Endothelial cell of umbilical vein (primary cell): ENCODE results near the gene MYOD1. TPM values are rescaled to one million over a fixed set of nuclear protein-coding genes. Genes with fewer than 3 reads are reported as not detected.

Experiments
- BruUV-seq: library from RNA; stranded (reverse); fragments of 400-500 nt; replicated peaks from 2 replicates; lab custom pipeline; 2021; lab: Mats Ljungman, UMichigan
- CTCF ChIA-PET: fragments of 300-600, 350-600 bp; sonication (Branson Sonifier 250); formaldehyde crosslinking; loops from one replicate; lab custom pipeline; 2021; ENCODE audit warnings: antibody characterized with exemption, inconsistent platforms; lab: Charles Lee
- POLR2A ChIA-PET: fragments of 300-600, 350-600 bp; sonication (Branson Sonifier 250); formaldehyde crosslinking; loops from one replicate; lab custom pipeline; 2021; ENCODE audit warnings: antibody characterized with exemption, inconsistent platforms; lab: Charles Lee
- DNase-seq: peaks from one replicate; pipeline ENCODE4 v3.0.0-alpha.2; 2011; ENCODE audit warnings: low read depth, low spot score
- FAIRE-seq: peaks from 2 replicates; lab custom pipeline; 2011; peaks lifted over from hg19 to GRCh38; lab: Jason Lieb, UNC
- H2AFZ ChIP-seq: 2 replicates; pipeline ENCODE4 v1.6.0; 2012; ENCODE audit warnings: low read depth, low read length, control low read depth, inconsistent platforms
- H3K27ac ChIP-seq: 2 replicates; pipeline ENCODE4 v1.5.1; 2011; ENCODE audit warnings: low read depth, mild to moderate bottlenecking, control low read depth, low read length, moderate library complexity; ENCODE audit not compliant: insufficient read depth
- H3K27me3 ChIP-seq, 2 experiments: 2 replicates each; pipeline versions ENCODE4 v1.6.0 to v1.6.1; 2011; ENCODE audit warnings: low read length in 2 of 2, mixed read lengths in 1 of 2; ENCODE audit not compliant: control insufficient read depth in 2 of 2, insufficient read depth in 2 of 2
- H3K36me3 ChIP-seq, 2 experiments: 2 replicates in 1 of 2; 3 replicates in 1 of 2; pipeline ENCODE4 v1.5.1; 2011; ENCODE audit warnings: low read length in 2 of 2, mild to moderate bottlenecking in 1 of 2, moderate library complexity in 1 of 2; ENCODE audit not compliant: control insufficient read depth in 2 of 2, insufficient read depth in 2 of 2; ENCODE audit errors: extremely low read depth in 1 of 2
- H3K4me1 ChIP-seq: 3 replicates; pipeline ENCODE4 v1.5.1; 2011; ENCODE audit warnings: mild to moderate bottlenecking, low read length; ENCODE audit not compliant: control insufficient read depth, insufficient read depth; ENCODE audit errors: extremely low read depth
- H3K4me2 ChIP-seq: 2 replicates; pipeline ENCODE4 v1.6.1; 2011; ENCODE audit warnings: low read length, control low read depth, mixed read lengths; ENCODE audit not compliant: insufficient read depth
- H3K4me3 ChIP-seq, 3 experiments: fragments of 200-600 bp in 1 of 3; sonication (generic), shearing (Covaris generic) in 1 of 3; replicated peaks in 1 of 3; 2 replicates each; pipeline ENCODE4 v1.5.1; 2011 to 2016; ENCODE audit warnings: control low read depth in 3 of 3, low read length in 3 of 3, mild to moderate bottlenecking in 2 of 3, inconsistent platforms in 1 of 3, low read depth in 1 of 3, moderate library complexity in 1 of 3; ENCODE audit not compliant: insufficient read depth in 1 of 3
- H3K79me2 ChIP-seq: 2 replicates; pipeline ENCODE4 v1.6.0; 2012; ENCODE audit warnings: low read length, inconsistent platforms; ENCODE audit not compliant: control insufficient read depth, insufficient read depth
- H3K9ac ChIP-seq: replicated peaks from 2 replicates; pipeline ENCODE3; 2011; ENCODE audit warnings: low read length, control low read depth; ENCODE audit not compliant: insufficient read depth; ENCODE audit errors: extremely low read depth
- H3K9me1 ChIP-seq: replicated peaks from 3 replicates; pipeline ENCODE4 v1.6.0; 2011; ENCODE audit warnings: mild to moderate bottlenecking, low read length; ENCODE audit not compliant: control insufficient read depth, insufficient read depth; ENCODE audit errors: extremely low read depth
- H3K9me3 ChIP-seq: replicated peaks from 2 replicates; pipeline ENCODE4 v1.5.1; 2012; ENCODE audit warnings: low read length, inconsistent platforms; ENCODE audit not compliant: control insufficient read depth, insufficient read depth
- H4K20me1 ChIP-seq: replicated peaks from 2 replicates; pipeline ENCODE3; 2011; ENCODE audit warnings: mild to moderate bottlenecking, low read length; ENCODE audit not compliant: control insufficient read depth, insufficient read depth; ENCODE audit errors: extremely low read depth
- EZH2 ChIP-seq: IDR thresholded peaks from 2 replicates; pipeline ENCODE4 v1.6.1; 2012; ENCODE audit warnings: borderline replicate concordance, low read depth, mild to moderate bottlenecking, moderate library complexity, low read length, inconsistent platforms; ENCODE audit not compliant: severe bottlenecking
- FOS ChIP-seq: IDR thresholded peaks from 2 replicates; pipeline ENCODE4 v1.6.1; 2011; ENCODE audit warnings: mild to moderate bottlenecking, low read length, moderate library complexity, borderline replicate concordance; ENCODE audit not compliant: insufficient read depth
- GATA2 ChIP-seq: IDR thresholded peaks from 2 replicates; pipeline ENCODE4 v1.7.0; 2011; ENCODE audit warnings: low read depth, mild to moderate bottlenecking, moderate library complexity, mixed read lengths, low read length; ENCODE audit not compliant: insufficient read length, insufficient read depth
- JUN ChIP-seq: IDR thresholded peaks from 2 replicates; pipeline ENCODE4 v1.6.1; 2011; ENCODE audit warnings: borderline replicate concordance, low read depth; ENCODE audit not compliant: insufficient read length, insufficient read depth
- MAX ChIP-seq: IDR thresholded peaks from 2 replicates; pipeline ENCODE4 v1.6.1; 2011; ENCODE audit not compliant: insufficient read depth, insufficient read length
- MYC ChIP-seq: IDR thresholded peaks from one replicate; pipeline ENCODE4 v1.6.1; 2011; ENCODE audit warnings: mild to moderate bottlenecking, low read depth, low read length
- dilution Hi-C: fragments of 300-500 bp; cut with MboI; formaldehyde crosslinking; loops from one replicate; pipeline ENCODE4 v1.15.0; 2019; ENCODE audit warnings: low sequenced_read_pairs; ENCODE audit not compliant: extremely low pct_ligation_motif_present
- intact Hi-C: fragments of 100-400 bp; cut with micrococcal nuclease; formaldehyde crosslinking; loops from one replicate; pipeline ENCODE4 v1.10.0; 2022
- polyA plus RNA-seq, 4 experiments: library from polyadenylated mRNA; depleted of rRNA in 3 of 4; stranded (reverse) in 3 of 4; unstranded in 1 of 4; fragments of >200 nt; gene quantifications; 2 replicates each; pipeline versions ENCODE4 v1.2.1 to v1.2.3, GENCODE V29; 2011 to 2012; ENCODE audit warnings: missing spikeins in 1 of 4
- total RNA-seq: library from RNA; stranded (reverse); gene quantifications from 2 replicates; pipeline ENCODE4 v1.2.3, GENCODE V29; 2021
- TF ChIP-seq, protein P1 (sequence below), 2 donors: IDR thresholded peaks; 1 replicate in 1 of 2; 2 replicates in 1 of 2; pipeline ENCODE4 v1.5.1; 2011; ENCODE audit warnings: low read length in 2 of 2, mild to moderate bottlenecking in 2 of 2, moderate library complexity in 2 of 2, control low read depth in 1 of 2, inconsistent platforms in 1 of 2, low read depth in 1 of 2; ENCODE audit not compliant: insufficient read depth in 1 of 2; ENCODE audit errors: extremely low read depth in 1 of 2

The MYOD1 gene
- total and polyA plus RNA-seq, 2 donors (not counting 3 experiments of a cell fraction or from before 2014, with no cell fraction given): not detected

DNA sequence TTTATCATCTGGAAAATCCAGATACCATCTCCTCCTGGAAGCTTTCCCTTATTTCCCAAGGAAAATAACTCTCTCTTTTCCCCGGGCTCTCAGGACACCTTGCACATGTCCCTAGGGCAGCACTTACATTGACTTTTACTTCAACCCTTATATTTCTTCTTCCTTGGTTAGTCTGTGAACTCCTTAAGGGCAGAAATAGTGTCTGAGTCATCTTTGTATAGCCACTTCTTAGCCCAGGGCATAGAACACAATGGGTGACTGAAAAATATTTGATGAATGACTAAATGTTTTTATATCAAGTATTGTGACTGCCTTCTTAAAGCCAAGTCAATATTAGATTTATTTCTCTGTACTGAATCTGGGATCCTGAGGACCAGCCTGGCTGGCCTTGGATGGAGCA, 45.4 kb upstream of the MYOD1 start:
- H3K36me3 ChIP-seq: no peaks in the 10 kb centered on the region
- H3K4me2 ChIP-seq: no peak overlapping the region
- ChIA-PET CTCF (no interaction called here), POLR2A (no interaction called here)
- FAIRE-seq (peak; percentile 59), DNase-seq (peak; percentile 36)
- no peaks in the 10 kb centered on the region for H3K4me1 ChIP-seq
- H2AFZ ChIP-seq: no peak overlapping the region
- no peaks in the 10 kb centered on the region for H3K79me2 ChIP-seq
- dilution Hi-C loops (no loop called here), intact Hi-C loops (no loop called here)
- BruUV-seq: no TSS peak
- H3K9me3 ChIP-seq: no peaks in the 10 kb centered on the region
- TF ChIP-seq JUN (peak; percentile 20), FOS (peak; percentile 42), MYC (no peak)
- TF ChIP-seq, protein P1, sequence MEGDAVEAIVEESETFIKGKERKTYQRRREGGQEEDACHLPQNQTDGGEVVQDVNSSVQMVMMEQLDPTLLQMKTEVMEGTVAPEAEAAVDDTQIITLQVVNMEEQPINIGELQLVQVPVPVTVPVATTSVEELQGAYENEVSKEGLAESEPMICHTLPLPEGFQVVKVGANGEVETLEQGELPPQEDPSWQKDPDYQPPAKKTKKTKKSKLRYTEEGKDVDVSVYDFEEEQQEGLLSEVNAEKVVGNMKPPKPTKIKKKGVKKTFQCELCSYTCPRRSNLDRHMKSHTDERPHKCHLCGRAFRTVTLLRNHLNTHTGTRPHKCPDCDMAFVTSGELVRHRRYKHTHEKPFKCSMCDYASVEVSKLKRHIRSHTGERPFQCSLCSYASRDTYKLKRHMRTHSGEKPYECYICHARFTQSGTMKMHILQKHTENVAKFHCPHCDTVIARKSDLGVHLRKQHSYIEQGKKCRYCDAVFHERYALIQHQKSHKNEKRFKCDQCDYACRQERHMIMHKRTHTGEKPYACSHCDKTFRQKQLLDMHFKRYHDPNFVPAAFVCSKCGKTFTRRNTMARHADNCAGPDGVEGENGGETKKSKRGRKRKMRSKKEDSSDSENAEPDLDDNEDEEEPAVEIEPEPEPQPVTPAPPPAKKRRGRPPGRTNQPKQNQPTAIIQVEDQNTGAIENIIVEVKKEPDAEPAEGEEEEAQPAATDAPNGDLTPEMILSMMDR (IDR thresholded peaks at IDR 0.05; ENCODE audit: extremely low read depth in 1 of 2, insufficient read depth in 1 of 2, low read depth in 1 of 2, low read length in 2 of 2): no peak
- no peaks in the 10 kb centered on the region for H3K9me1 ChIP-seq
- no peak overlapping the region for H3K4me3 ChIP-seq
- no peaks in the 10 kb centered on the region for H4K20me1 ChIP-seq
- H3K9ac ChIP-seq: no peak overlapping the region
- H3K27ac ChIP-seq: no peak overlapping the region
- H3K27me3 ChIP-seq: peaks cover 3% of the 10 kb centered on the region in 2 experiments

DNA sequence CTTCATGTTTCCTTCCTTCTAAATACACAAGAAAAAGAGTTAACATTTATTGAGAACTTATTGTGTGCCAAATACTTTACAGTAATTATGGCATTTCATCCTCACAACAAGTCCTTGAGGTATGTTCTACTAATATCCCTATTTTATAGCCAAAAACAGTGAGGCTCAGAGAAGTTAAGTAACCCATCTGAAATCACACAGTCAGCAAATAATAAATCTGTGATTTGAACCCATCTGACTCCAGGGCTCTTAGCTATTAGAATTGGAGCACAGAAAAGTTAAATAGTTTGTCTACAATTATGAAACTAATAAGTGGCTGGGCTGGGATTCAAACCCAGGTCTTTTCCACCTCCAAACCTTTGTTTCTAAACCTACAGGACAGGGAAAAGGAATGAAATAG, 36.5 kb upstream of the MYOD1 start:
- intact Hi-C loops (no loop called here), dilution Hi-C loops (no loop called here)
- H4K20me1 ChIP-seq: no peaks in the 10 kb centered on the region
- no peak overlapping the region for H2AFZ ChIP-seq
- no peak overlapping the region for H3K27ac ChIP-seq
- H3K27me3 ChIP-seq: no peaks in the 10 kb centered on the region
- H3K36me3 ChIP-seq: no peaks in the 10 kb centered on the region
- no peaks in the 10 kb centered on the region for H3K9me1 ChIP-seq
- H3K4me1 ChIP-seq: no peaks in the 10 kb centered on the region
- no TSS peak for BruUV-seq
- no peak for FAIRE-seq
- no peak overlapping the region for H3K9ac ChIP-seq
- no peaks in the 10 kb centered on the region for H3K9me3 ChIP-seq
- CTCF ChIA-PET: interaction anchor here (1.2 to 1.3 kb wide), 2 partner anchors 39 to 48 kb away, joined by 3 to 5 read pairs; no protein-coding TSS in a partner anchor
- no peak overlapping the region for H3K4me3 ChIP-seq
- no peak for DNase-seq
- TF ChIP-seq MAX (no peak), EZH2 (no peak), MYC (no peak), GATA2 (no peak)
- TF ChIP-seq, protein P1 (IDR thresholded peaks at IDR 0.05; ENCODE audit: extremely low read depth in 1 of 2, insufficient read depth in 1 of 2, low read depth in 1 of 2, low read length in 2 of 2): no peak
- POLR2A ChIA-PET: no interaction called here
- no peaks in the 10 kb centered on the region for H3K79me2 ChIP-seq
- no peak overlapping the region for H3K4me2 ChIP-seq
